ENCODE results near the gene BCL6.

BCL6 gene

DNA sequence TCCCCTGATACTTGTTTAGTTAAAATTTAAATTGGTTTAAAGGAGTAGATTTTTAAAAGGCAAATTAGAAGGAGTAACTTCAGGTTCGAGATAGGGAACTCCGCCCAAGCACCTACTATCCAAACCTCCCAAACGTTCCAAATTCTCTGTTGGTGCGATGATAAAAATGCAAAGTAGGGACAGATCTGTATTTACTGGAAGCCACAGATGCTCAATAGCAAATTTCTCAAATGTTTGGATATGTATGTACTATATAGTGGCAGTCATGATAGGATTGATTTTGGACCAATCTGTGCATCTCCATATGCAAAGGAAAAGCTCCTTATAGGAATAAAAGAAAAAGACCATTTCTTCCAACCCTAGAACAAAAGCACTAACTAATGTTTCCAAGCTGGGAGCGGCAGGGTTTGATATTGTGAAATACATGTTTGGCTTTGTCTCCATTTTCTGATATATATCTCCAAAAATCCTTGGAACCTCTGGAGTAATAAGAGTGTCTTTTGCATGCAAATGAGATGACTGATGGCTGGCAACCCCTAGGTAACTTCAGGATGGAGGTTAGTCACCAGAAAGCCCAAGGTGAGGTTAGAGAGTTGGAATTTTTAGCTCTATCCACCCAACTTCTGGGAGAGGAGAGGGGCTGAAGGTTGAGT lies 58.5 kb downstream of the BCL6 start:
- TF ChIP-seq, protein P1, sequence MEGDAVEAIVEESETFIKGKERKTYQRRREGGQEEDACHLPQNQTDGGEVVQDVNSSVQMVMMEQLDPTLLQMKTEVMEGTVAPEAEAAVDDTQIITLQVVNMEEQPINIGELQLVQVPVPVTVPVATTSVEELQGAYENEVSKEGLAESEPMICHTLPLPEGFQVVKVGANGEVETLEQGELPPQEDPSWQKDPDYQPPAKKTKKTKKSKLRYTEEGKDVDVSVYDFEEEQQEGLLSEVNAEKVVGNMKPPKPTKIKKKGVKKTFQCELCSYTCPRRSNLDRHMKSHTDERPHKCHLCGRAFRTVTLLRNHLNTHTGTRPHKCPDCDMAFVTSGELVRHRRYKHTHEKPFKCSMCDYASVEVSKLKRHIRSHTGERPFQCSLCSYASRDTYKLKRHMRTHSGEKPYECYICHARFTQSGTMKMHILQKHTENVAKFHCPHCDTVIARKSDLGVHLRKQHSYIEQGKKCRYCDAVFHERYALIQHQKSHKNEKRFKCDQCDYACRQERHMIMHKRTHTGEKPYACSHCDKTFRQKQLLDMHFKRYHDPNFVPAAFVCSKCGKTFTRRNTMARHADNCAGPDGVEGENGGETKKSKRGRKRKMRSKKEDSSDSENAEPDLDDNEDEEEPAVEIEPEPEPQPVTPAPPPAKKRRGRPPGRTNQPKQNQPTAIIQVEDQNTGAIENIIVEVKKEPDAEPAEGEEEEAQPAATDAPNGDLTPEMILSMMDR (IDR thresholded peaks at IDR 0.05), result no peak

DNA sequence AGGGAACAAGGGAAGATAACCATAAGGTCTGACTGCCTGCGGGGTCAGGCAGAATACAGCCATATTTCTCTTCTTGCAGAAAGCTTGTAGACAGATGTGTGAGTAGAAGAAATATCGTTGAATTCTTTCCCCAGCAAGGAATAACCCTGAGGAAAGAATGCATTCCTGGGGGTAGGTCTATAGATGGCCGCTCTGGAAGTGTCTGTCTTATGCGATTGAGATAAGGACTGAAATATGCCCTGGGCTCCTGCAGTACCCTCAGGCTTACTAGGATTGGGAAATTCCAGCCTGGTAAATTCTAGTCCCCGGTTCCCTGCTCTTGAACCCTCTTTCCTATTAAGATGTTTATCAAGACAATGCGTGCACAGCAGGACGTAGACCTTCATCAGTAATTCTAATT lies 59.3 kb downstream of the BCL6 start:
- TF ChIP-seq, protein P1 (IDR thresholded peaks at IDR 0.05), result no peak

DNA sequence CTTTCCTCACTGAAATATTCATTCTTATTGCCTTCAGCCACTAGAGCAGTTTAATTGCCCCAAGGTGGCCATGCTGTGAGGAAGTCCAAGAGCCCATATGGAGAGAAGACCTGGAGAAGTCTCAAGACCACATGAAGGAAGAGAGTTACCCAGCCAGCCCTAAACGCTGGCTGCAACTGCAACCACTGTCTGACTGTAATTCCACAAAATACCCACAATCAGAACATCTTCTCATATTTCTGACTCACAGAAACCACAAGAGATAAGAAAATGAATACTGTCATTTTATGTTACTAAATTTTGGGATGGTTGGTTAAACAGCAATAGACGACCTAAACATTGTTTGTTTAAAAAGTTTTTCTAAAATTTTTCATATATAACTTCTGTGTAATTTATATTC lies 60.4 kb downstream of the BCL6 start:
- TF ChIP-seq, protein P1 (IDR thresholded peaks at IDR 0.05), result no peak

DNA sequence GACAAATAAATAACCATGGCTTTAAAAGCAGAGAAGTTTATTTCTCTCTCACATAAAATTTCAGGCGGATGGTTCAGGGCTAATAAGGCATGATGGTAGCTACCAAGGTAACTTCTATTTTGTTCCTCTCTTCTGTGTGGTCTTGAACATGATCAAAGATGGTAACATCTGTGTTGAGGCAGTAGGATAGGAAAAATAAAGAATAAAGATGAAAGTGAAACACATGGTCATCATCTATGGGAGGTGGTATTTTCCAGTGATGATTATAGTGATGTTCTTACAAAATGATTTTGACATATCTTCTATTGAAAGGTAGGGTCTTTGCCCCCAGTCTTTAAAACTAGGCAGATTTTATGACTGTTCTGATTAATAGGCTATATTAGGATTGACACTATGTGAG lies 60.8 kb downstream of the BCL6 start:
- TF ChIP-seq, protein P1 (IDR thresholded peaks at IDR 0.05), result no peak

DNA sequence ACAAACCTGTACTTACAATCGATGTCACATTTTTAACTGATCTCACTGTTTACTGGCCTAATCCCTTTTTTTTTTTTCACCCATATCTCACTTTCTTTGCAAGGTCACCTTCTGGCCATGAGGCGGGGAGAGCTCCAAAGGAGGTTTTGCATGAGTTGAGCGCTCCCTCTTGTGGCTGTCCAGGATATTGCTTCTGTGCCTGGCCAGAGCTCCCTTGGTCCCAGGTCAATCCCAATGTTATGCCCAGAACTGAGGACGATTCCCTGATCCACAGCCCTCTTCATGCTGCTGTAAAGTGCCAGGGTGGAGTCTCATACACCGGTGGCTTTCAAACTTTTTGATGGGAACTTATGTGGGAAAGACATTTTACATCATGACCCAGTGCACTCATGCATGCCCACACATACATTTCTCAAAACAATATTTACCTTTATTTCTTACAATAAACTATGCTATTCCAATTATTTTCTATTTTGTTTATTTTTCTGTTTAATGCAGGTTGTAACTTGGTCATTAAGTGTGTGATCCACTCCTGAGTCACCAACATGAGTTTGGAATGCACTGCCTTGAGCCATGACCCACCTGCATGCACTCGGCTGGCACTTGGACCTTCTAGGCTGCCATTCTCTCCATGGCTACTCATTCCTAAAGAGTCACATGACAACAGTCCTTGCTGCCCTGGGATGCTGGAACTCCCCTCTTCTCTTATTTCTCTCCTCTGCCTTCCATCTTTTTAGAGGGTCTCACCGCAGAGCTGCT lies 65.5 kb downstream of the BCL6 start:
- TF ChIP-seq, protein P1 (IDR thresholded peaks at IDR 0.05), result peak; percentile 93

DNA sequence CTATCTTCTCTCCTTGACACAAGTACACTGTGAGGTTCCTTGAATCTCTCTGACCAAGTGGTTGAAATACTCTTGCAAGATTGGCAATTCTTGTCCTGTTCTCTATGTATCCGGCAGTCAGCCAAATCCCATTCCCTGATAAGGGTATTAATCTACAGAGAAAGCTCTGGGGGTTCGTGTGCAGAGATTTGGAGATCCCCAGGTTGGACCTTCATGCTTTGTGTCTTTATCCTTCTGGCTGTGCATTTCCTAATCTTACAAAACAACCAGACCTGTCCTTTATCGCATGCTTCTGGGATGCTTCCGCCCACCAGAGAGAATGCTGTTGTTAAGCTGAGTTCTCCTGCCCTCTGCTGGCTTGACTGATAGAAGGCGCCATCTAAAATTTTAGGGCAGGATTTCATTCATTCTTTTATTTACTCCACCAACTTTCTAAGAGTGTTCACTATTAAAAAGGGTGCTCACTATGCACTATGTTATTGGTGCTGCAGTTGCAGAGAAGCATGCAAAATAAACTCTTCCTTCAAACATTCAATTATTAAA lies 66.5 kb downstream of the BCL6 start:
- TF ChIP-seq, protein P1 (IDR thresholded peaks at IDR 0.05), result peak; percentile 75

DNA sequence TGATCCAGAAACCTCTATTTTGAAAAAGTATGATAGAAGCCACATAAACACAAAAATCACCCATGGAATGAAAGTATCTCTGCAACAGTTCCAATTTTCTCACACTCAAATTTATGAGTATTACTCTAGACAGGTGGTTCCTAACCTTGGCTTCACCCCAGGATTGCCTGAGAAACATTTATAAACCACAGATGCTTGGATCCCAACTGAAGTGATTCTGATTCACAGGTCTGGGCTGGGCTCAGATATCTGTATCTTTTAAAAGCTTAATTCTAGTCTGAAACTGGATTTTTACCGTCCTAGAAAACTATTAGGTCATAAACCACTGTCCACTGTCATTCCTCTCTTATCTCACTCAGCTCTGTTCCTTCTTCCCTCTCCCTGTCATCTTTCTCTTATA lies 67.7 kb downstream of the BCL6 start:
- TF ChIP-seq, protein P1 (IDR thresholded peaks at IDR 0.05), result no peak

All from LNCAP (cell line).